ENCODE measurements around the gene NR1H3. TPM values are rescaled to one million over a fixed set of nuclear protein-coding genes. Genes with fewer than 3 reads are reported as not detected.

Gene NR1H3
- polyA plus RNA-seq, 3 donors = 4.4 to 20.3 (median 9.3) TPM

- no peaks in the 10 kb centered on the region for H3K9me3 Mint-ChIP-seq
- TF ChIP-seq, protein P1, sequence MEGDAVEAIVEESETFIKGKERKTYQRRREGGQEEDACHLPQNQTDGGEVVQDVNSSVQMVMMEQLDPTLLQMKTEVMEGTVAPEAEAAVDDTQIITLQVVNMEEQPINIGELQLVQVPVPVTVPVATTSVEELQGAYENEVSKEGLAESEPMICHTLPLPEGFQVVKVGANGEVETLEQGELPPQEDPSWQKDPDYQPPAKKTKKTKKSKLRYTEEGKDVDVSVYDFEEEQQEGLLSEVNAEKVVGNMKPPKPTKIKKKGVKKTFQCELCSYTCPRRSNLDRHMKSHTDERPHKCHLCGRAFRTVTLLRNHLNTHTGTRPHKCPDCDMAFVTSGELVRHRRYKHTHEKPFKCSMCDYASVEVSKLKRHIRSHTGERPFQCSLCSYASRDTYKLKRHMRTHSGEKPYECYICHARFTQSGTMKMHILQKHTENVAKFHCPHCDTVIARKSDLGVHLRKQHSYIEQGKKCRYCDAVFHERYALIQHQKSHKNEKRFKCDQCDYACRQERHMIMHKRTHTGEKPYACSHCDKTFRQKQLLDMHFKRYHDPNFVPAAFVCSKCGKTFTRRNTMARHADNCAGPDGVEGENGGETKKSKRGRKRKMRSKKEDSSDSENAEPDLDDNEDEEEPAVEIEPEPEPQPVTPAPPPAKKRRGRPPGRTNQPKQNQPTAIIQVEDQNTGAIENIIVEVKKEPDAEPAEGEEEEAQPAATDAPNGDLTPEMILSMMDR (IDR thresholded peaks at IDR 0.05) = no peak
- intact Hi-C loops (cut with micrococcal nuclease) = no loop called here
- Histone ChIP-seq H3K9ac (ENCODE audit: insufficient read depth, low read length, poor library complexity, severe bottlenecking) (no peak overlapping the region), H3K36me3 (replicated peaks in 1 of 2; ENCODE audit: control insufficient read depth in 1 of 2, insufficient read depth in 2 of 2, low read length in 2 of 2) (peaks cover 7 to 23% of the 10 kb centered on the region in 2 donors), H3K79me2 (ENCODE audit: insufficient read depth, low read length) (no peaks in the 10 kb centered on the region), H3K4me3 (replicated peaks in 1 of 3; ENCODE audit: low read depth in 2 of 3, low read length in 3 of 3) (no peak overlapping the region), H3K27ac (ENCODE audit: low read depth in 1 of 2, low read length in 2 of 2) (no peak overlapping the region), H3K9me3 (replicated peaks in 1 of 2; ENCODE audit: control insufficient read depth in 1 of 2, insufficient read depth in 1 of 2, low read length in 2 of 2) (no peaks in the 10 kb centered on the region), H4K20me1 (ENCODE audit: insufficient read depth, low read length) (no peaks in the 10 kb centered on the region), H3K4me2 (replicated peaks; ENCODE audit: extremely low read depth, low read length, poor library complexity, severe bottlenecking) (no peak overlapping the region), H3K4me1 (ENCODE audit: control insufficient read depth in 1 of 2, insufficient read depth in 2 of 2, low read length in 2 of 2) (peaks cover 20 to 21% of the 10 kb centered on the region in 2 donors), H2AFZ (ENCODE audit: insufficient read depth, low read depth, low read length, poor library complexity, severe bottlenecking) (no peak overlapping the region), H3K27me3 (ENCODE audit: control insufficient read depth in 2 of 2, insufficient read depth in 2 of 2, low read length in 2 of 2) (no peaks in the 10 kb centered on the region)
- H3K36me3 Mint-ChIP-seq = peaks cover 13 to 39% of the 10 kb centered on the region in 2 donors
- WGBS (ENCODE audit: insufficient coverage) = 91% methylated on average over 8 of the region's 8 CpGs
- peaks cover 0 to 2% (median 0%) of the 10 kb centered on the region in 3 donors for H3K27me3 Mint-ChIP-seq (ENCODE audit: low read depth in 3 of 3)
- H3K27ac Mint-ChIP-seq = peak overlapping the region in 1 of 7 donors; percentile 78
- DNase-seq = no peak
- peaks cover 23% of the 10 kb centered on the region for H3K4me1 Mint-ChIP-seq
- H3K4me3 Mint-ChIP-seq = no peak overlapping the region
Measured at GRCh38 chr11:47229161-47229560, 28.6 kb upstream of the NR1H3 start.

- Mint-ChIP-seq H3K4me3 (no peak overlapping the region), H3K27ac (peak overlapping the region in 1 of 7 donors; percentile 36), H3K36me3 (peaks cover 22 to 44% of the 10 kb centered on the region in 2 donors), H3K4me1 (no peaks in the 10 kb centered on the region), H3K9me3 (no peaks in the 10 kb centered on the region), H3K27me3 (ENCODE audit: low read depth in 3 of 3) (peaks cover 0 to 2% (median 0%) of the 10 kb centered on the region in 3 donors)
- Histone ChIP-seq H3K4me3 (replicated peaks in 1 of 3; ENCODE audit: low read depth in 2 of 3, low read length in 3 of 3) (no peak overlapping the region), H3K79me2 (ENCODE audit: insufficient read depth, low read length) (no peaks in the 10 kb centered on the region), H3K27ac (ENCODE audit: low read depth in 1 of 2, low read length in 2 of 2) (no peak overlapping the region), H3K4me2 (replicated peaks; ENCODE audit: extremely low read depth, low read length, poor library complexity, severe bottlenecking) (no peak overlapping the region), H3K27me3 (ENCODE audit: control insufficient read depth in 2 of 2, insufficient read depth in 2 of 2, low read length in 2 of 2) (no peaks in the 10 kb centered on the region), H3K36me3 (replicated peaks in 1 of 2; ENCODE audit: control insufficient read depth in 1 of 2, insufficient read depth in 2 of 2, low read length in 2 of 2) (peaks cover 14 to 49% of the 10 kb centered on the region in 2 donors), H3K4me1 (ENCODE audit: control insufficient read depth in 1 of 2, insufficient read depth in 2 of 2, low read length in 2 of 2) (no peaks in the 10 kb centered on the region), H3K9ac (ENCODE audit: insufficient read depth, low read length, poor library complexity, severe bottlenecking) (no peak overlapping the region), H2AFZ (ENCODE audit: insufficient read depth, low read depth, low read length, poor library complexity, severe bottlenecking) (no peak overlapping the region), H3K9me3 (replicated peaks in 1 of 2; ENCODE audit: control insufficient read depth in 1 of 2, insufficient read depth in 1 of 2, low read length in 2 of 2) (no peaks in the 10 kb centered on the region), H4K20me1 (ENCODE audit: insufficient read depth, low read length) (no peaks in the 10 kb centered on the region)
- 100% methylated on average over 1 of the region's 4 CpGs for WGBS (ENCODE audit: insufficient coverage)
- TF ChIP-seq, protein P1 (IDR thresholded peaks at IDR 0.05) = no peak
- no peak for DNase-seq
- intact Hi-C loops (cut with micrococcal nuclease) = no loop called here
Measured at GRCh38 chr11:47233051-47233450, 24.7 kb upstream of the NR1H3 start.

Data from CD14-positive monocyte (primary cell).